ENCODE data around the gene MXD3.

The MXD3 gene

DNA sequence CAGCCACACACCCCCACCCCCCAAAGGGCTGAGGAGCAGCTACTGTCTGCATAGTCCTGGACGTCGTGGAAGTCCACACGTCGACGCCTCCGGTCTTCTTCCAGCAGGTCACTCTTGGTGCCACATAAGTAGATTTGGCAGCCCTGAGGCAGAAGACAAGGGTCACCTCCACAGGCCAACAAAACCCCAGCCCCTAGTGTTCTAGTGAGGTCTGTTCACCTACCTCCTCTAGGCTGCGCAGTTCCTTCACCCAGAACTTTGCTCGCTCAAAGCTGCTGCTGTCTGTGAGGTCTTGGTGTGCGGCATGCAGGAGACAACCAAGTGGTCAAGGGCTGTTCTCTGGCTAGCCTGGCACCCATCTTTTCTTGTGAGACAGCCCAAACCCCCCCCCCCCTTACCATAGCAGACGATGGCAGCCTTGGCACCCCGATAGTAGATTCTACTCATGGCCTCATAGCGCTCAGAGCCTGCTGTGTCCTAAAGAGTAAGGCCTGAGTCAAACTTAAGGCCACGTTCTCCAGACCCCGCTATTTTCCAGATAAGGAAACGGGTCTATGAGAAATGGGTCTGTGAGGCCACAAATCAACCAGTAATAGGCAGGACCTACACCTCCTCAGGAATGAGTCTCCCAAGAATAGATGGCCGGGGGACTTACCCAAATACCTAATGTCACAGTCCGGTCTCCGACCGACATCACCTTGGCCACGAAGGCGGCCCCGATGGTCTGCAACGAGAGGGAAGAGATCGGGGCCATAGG is 9.2 kb downstream of the MXD3 start:
- no peak for DNase-seq

DNA sequence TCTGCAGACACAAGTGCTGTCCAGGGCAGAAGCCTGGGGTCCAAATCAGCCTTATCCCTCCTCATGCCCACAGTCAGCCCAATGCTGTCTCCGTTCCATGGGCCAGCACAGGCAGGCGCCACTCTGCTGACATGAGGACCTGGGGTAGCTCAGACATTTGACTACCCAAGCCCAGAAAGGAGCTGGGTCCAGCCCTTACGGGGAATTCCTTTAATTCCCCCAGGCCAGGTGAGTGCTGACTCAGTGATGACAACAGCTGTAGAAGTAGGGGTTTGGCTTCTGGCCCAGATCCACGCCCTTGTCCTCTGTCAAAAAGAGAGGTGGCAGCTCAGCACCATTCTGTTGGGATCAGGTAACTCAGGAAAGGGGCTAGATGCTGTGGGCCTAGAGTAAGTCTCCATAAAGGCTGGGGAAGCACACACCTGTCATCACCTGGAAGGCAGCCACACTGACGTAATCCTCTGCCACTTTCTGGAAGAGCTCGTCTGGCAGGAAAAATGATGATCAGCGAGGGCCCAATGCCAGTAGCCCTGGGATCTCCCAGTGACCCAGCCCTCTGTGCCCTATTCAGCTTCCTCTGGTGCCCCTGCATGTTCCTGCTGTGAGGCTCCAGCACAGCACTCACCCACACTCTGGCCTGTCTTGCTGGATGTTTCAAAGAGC is 10.1 kb downstream of the MXD3 start:
- DNase-seq = no peak

DNA sequence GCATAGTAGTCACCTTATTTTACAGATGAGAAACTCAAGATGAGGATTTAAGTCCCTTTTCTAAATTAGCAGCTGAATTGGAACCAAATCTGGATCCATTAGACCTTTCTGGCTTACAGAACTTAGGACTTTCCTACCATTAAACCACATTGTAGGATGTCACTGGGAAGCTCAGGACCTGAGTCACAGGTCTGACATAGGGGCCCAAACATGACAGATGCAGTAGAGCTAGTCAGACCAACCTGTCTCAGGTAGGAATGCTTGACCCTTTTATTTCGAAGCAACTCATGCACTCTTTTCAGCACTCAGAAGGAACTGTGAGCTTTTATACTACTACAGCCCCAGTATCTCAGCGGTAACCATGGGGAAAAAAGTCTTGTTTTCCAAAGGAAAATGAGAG is 10.7 kb downstream of the MXD3 start:
- DNase-seq = no peak

DNA sequence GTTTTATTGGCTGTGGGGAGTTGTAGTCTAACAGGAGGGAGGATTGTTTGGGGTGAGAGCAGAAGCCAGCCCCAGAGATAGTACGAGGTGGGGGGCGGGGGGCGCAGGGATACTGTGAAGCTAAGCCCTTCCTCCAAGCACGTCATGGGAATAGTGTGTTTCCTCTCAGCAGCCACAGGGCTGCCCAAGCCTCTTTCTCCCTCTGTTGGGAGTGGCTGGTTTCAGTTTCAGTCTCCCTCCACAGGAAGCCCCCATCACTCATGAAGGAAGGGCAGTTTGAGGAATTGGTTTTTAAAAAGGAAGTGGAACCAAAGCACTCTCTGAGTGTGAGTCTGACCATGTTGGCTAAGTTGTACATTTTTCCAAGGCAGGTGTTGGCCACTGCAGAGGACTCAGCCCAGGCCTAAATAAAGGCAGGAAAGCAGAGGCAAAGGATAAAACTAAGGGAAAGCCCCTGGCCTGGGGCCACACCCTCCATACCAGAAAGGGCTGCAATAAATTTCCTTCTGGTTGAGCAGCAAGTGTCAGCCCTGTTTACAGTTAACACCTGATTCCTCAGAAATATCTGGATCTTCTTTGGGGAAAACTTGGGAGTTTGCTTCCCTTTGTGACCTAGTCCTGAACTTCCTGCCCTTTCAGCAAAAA is 11.3 kb downstream of the MXD3 start:
- no peak for DNase-seq

DNA sequence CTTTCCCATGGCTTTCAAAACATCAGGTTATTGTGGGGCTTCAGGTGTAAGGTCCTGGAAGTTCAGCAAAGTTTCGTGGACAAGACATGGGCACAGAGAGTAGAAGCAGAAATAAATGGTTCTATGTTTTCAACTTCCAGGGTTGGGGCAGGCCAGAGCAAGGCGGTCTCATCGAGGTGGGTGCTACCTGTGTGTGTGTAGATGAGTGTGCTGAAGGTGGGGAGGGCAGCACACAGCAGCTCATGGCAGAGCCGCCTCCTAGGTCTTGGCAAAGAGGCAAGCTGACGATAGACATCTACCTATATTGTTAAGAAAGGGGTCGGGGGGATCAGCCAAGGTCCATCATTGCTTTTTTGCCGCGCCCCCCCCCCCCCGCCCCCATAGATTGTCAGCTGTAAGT is 12.0 kb downstream of the MXD3 start:
- DNase-seq = no peak

DNA sequence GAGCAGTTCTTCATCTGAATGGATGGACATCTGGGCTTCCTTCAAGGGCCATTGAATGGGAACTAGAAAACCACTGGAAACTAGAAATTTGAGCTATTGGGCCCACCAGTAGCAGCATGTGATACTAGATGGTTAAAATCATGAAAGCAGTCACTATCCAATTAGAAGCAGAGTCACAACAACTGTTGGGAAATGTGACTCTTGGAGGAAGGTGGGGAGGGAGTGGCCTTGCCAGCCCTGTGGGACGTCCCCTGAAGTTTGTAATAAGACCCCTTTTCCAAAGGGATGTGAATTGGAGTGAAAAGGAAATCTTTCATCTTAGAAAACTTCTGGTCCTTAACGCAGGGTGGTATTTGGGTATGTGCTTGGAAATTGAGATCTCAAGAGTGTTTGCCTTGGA is 13.8 kb downstream of the MXD3 start:
- DNase-seq = no peak

DNA sequence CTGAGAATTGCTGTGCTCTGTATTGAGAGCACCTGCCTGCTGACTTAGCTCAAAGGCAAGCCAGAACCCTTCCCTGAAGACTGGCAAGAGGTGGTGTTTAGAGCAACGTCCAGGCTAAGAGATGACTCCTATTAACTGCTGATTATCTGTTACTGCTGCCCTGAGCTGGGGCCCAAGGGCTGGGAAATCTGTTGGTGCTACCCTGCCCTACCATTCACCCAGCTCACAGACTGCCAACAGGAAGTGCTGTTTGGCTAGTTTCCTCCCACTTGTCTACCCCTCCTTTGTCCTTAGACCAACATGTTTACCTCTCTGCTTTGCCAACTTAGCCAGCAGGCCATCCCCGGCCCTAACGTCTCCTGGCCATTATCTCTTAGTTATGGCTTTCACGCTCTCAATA is 15.1 kb downstream of the MXD3 start:
- DNase-seq = no peak

DNA sequence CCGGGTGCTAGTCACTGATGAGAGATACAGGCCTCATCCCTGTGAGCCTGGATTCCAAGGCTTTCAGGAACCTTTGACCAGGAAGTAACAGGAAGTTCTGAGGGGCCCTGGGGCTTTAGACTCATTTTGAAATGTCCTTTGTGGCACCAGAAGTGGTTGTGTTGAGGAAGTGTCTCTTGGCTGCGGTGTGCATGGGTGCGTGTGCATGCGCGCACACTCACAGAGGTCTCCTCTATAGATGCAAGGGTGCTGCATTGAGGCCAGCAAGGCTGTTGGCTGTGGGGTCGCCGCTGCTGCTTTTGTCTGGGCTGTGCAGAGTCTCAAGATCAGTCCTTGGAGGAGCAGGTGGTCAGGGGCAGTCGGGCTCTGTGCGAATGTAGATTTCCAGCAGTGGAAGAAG is 15.8 kb downstream of the MXD3 start:
- no peak for DNase-seq

DNA sequence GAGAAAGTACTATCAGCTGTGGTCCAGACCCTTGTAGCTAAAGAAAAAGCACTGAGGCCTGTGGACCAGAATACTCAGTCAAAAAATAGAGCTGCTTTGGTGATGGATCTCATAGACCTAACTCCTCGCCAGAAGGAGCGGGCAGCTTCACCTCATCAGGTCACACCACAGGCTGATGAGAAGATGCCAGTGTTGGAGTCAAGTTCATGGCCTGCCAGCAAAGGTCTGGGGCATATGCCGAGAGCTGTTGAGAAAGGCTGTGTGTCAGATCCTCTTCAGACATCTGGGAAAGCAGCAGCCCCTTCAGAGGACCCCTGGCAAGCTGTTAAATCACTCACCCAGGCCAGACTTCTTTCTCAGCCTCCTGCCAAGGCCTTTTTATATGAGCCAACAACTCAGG is 17.1 kb downstream of the MXD3 start:
- DNase-seq = peak; percentile 82

DNA sequence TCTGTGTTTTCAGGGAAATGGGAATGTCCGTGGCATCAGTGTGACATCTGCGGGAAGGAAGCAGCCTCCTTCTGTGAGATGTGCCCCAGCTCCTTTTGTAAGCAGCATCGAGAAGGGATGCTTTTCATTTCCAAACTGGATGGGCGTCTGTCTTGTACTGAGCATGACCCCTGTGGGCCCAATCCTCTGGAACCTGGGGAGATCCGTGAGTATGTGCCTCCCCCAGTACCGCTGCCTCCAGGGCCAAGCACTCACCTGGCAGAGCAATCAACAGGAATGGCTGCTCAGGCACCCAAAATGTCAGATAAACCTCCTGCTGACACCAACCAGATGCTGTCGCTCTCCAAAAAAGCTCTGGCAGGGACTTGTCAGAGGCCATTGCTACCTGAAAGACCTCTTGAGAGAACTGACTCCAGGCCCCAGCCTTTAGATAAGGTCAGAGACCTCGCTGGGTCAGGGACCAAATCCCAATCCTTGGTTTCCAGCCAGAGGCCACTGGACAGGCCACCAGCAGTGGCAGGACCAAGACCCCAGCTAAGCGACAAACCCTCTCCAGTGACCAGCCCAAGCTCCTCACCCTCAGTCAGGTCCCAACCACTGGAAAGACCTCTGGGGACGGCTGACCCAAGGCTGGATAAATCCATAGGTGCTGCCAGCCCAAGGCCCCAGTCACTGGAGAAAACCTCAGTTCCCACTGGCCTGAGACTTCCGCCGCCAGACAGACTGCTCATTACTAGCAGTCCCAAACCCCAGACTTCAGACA is 17.7 kb downstream of the MXD3 start:
- no peak for DNase-seq

DNA sequence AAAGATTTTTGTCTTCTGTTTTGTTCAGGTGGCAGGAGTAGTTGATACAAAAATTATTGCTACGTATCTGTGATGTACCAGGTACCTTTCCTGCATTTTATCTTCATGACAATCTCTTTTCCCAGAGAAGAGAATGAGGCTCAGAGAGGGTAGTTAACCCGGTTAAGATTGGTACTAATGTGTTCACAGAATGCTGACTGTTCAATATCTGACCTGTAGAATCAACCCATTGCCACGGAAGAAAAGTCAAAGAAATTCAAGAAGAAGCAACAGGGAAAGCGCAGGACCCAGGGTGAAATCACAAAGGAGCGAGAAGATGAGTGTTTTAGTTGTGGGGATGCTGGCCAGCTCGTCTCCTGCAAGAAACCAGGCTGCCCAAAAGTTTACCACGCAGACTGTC is 20.0 kb downstream of the MXD3 start:
- no peak for DNase-seq

DNA sequence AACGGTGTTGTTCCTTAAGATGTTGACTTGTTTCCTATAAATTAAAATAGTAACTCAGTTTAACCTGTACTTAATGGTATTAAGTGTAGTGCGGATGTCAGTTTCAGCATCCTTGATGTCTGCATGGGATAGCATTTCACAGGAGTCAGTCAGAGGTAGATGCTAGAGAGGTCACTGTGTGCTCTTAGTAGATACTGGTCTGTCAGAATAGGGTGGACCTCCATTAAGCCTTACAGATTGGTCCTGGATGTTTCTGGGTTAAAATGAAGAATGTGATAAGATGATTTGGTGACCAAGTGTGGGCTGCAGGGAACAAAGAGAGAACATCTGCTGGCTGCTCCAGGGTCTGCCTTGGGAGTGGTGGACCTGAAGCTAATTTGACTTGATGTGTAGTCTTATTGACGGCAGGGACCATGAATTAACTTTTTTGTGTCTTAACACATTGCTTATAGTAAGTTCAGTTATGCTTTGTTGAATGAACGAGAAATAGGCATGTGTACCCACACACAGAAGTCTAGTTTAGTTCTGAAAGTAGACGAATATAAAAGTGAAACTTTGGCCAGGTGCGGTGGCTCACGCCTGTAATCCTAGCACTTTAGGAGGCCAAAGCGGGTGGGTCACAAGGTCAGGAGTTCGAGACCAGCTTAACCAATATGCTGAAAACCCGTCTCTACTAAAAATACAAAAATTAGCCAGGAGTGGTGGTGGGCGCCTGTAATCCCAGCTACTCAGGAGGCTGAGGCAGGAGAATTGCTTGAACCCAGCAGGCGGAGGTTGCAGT is 20.7 kb downstream of the MXD3 start:
- no peak for DNase-seq

DNA sequence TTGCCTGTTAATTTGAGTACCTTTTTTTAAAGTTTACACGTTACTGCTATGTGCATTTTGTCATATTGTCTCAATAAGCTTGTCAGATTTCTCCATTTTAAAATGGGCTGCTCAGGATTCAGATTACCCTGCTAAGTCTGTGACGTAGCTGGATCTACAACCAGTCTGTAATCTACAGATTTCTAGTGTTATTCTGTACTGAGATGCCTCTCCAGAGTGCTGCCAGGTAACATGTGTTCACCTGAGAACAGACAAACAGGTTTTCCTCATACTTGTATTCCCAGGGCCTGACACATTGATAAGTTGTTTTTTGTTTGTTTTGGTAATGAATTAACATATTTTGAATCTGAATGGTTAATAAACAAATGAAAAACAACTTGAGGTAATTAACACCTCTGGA is 23.5 kb downstream of the MXD3 start:
- DNase-seq = no peak

DNA sequence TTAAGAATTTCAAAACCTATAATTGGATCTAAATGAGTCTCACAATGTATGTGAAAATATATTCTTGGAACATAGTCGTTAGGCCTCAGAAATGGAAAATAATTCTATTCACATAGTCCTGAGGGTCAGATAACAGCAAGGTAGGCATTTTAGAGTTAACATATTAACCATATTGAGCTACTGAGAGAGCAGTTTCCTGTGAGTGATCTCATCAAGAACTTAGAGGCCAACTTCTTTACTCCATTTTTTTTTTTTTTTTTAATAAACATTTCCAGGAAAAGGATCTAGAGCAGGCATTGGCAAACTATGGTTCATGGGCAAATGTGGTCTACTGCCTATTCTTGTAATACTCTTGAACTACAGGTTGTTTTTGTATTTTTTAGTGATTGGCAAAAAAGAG is 34.8 kb downstream of the MXD3 start:
- DNase-seq = no peak

DNA sequence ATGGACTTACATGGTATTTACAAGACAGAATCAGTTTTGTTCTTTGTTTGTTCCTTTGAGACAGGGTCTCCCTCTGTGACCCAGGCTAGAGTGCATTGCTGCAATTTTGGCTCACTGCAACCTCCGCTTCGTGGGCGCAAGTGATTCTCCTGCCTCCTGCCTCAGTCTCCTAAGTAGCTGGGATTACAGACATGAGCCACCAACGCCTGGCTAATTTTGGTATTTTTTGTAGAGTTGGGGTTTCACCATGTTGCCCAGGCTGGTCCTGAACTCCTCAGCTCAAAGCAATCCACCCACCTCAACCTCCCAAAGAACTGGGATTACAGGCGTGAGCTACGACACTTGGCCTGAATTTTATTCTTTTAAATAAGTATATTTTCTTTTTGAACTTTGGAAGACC is 35.8 kb downstream of the MXD3 start:
- DNase-seq = no peak

DNA sequence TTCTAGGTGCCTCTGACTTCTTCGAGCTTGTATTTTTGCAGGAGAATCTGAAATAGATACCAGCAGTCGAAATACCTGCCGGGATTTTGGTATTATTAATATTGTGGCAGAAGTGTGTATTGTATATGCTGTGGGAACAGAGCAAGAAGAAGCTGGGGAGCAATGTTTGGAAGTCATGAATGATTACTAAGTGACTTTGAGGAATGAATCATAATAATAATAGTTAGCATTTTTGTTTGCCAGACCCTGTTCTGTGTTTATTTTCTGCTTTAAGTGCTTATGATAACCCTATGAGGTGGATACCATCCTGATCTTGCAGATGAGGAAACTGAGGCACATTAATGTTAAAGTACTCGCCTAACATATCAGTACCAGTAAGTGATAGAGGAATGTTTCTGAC is 40.6 kb downstream of the MXD3 start:
- no peak for DNase-seq

DNA sequence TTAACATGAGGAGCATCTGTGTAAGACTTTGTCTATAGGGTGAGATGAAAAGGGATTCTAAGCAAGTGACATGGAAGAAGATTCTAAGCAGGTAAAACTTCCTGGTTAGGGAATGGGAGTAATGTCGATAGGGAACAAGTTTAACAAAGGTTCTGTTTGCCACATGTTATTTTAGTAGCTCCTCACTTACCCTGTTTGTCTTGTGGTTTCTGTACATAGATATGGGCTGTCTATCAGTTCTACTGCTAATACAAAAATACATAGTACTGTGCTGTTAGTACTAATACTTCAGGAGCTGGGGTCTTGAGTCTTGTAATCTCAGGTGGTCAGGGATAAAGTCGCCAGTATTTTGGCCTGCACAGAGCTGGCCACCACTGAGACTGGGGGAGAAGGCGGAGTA is 41.0 kb downstream of the MXD3 start:
- no peak for DNase-seq

DNA sequence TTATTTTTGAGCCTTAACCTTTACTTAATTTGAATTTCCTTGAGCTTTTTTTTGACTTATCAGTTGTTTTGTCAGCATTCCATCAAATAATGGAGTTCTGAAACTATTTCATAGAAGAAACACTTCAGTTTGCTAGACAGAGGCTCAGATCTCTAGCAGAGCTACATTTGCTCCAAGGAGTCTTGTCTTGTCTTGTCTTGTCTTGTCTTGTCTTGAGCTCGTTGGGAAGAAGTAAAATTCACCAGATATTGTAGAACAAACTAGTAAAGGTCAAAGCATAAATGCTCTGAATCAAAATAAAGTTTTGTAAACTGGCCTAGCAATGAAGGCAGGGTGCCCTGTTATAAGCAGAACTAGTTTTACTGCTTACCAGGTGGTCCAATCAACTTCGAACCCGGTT is 41.7 kb downstream of the MXD3 start:
- no peak for DNase-seq

DNA sequence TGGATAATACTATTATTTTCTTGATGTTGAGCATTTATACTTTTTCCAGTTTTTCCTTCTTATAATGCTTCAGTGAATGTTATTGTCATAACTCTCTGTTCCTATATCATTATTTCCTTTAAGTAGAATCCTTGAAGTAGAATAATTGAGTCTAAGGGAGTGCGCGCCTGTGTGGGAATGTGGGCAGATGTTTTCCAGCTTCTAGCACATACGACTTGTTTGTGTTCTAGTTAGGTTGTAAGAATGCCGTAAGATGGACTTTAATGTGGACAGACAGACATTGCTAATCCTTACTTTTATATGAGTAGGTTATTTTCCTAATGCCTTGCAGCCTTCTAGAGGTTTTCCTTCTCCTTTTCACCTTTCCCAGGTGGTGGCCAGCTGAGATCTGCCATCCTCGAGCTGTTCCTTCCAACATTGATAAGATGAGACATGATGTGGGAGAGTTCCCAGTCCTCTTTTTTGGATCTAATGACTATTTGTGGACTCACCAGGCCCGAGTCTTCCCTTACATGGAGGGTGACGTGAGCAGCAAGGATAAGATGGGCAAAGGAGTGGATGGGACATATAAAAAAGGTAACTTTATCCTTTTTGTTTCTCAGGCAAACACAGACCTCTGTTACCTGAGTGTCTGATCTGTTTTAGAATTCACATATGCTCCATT is 42.3 kb downstream of the MXD3 start:
- no peak for DNase-seq

DNA sequence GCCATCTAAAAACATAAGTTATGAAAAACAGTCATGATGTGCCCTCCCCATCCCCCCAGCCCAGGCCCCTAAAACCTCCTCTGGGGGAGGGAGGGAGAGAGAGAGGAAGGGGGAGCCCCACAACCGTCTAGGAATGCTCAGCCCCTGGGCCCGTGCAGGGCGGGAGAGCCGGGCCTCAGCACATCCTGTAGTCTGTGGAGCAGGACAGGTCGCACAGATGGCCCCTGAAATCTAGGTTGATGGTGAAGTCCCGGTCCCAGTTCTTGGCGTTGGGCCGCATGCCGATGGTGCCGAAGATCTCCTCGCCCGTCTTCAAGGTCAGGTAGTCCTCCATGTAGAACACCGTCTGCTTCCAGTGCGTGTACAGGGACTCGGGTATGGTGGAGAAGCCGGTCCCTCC is 46.3 kb downstream of the MXD3 start:
- no peak for DNase-seq

DNA sequence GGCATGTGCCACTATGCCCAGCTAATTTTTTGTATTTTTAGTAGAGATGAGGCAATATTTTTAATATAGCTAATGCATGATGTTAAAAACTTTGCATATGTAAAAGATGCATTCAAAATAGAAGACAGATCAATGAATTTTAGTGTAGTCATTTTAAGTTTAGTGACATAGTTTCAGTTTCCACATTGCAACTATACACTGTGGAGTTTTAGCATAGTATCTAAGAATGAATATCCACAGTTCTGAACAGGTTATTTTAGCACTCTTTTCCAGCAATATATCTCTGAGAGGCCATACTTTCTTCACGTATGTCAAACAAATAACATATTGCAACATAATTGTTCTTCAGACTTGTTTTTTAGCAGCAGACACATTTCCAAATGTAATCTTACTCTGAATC is 47.5 kb downstream of the MXD3 start:
- no peak for DNase-seq

DNA sequence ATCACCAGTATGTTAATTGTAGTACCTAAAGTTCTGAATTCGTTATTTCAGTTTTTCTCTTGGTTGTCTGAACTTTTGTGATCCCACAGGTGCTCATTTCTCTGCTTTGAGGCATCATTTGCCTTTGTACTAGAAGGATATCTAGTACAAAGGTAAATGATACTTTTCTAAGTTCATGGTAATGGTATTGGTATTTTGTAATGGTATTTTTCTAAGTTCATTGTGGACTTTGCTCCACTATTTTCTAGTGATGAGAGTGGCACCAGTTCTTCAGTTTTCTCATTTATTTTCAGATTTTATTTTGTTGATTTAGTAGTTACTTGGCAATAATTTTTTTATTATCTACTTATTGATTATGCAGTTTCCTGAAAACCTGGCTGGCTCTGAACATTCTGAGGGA is 50.2 kb downstream of the MXD3 start:
- no peak for DNase-seq
